Hepatocyte (in vitro differentiated cells): Measurements from ENCODE around the gene PARK7. TPM values are rescaled to one million over a fixed set of nuclear protein-coding genes. Genes with fewer than 3 reads are reported as not detected.

ENCODE experiments used
- DNase-seq: peaks from one replicate; pipeline ENCODE4 v3.0.0-alpha.2; 2016; ENCODE audit warnings: low spot score
- H2AFZ ChIP-seq: fragments of 200-600 bp; sonication (generic); 2 replicates; pipeline ENCODE4 v1.6.0; 2016; ENCODE audit warnings: antibody characterized with exemption, mild to moderate bottlenecking
- H3K27ac ChIP-seq: fragments of 200-600 bp; sonication (generic); 2 replicates; pipeline ENCODE4 v1.5.1; 2016; ENCODE audit warnings: mild to moderate bottlenecking
- H3K27me3 ChIP-seq: fragments of 200-600 bp; sonication (generic); 2 replicates; pipeline ENCODE4 v1.6.1; 2016
- H3K36me3 ChIP-seq: fragments of 200-600 bp; sonication (generic); replicated peaks from 2 replicates; pipeline ENCODE4 v1.5.1; 2016; ENCODE audit warnings: low read depth; ENCODE audit not compliant: insufficient read depth
- H3K4me1 ChIP-seq: fragments of 200-600 bp; sonication (generic); 2 replicates; pipeline ENCODE4 v1.5.1; 2016; ENCODE audit warnings: mild to moderate bottlenecking, moderate library complexity; ENCODE audit not compliant: insufficient read depth
- H3K4me2 ChIP-seq: fragments of 200-600 bp; sonication (generic); 2 replicates; pipeline ENCODE4 v1.6.0; 2016
- H3K4me3 ChIP-seq: fragments of 200-600 bp; sonication (generic); 2 replicates; pipeline ENCODE4 v1.5.1; 2016; ENCODE audit warnings: mild to moderate bottlenecking
- H3K79me2 ChIP-seq: fragments of 200-600 bp; sonication (generic); 2 replicates; pipeline ENCODE4 v1.6.0; 2017; ENCODE audit warnings: mild to moderate bottlenecking
- H3K9me2 ChIP-seq: fragments of 200-600 bp; sonication (generic); replicated peaks from 2 replicates; pipeline ENCODE4 v1.6.0; 2017; ENCODE audit warnings: mild to moderate bottlenecking; ENCODE audit not compliant: insufficient read depth
- H3K9me3 ChIP-seq: fragments of 200-600 bp; sonication (generic); 2 replicates; pipeline ENCODE4 v1.5.1; 2016; ENCODE audit warnings: low read depth, mild to moderate bottlenecking
- H4K20me1 ChIP-seq: fragments of 200-600 bp; sonication (generic); 2 replicates; pipeline ENCODE4 v1.6.0; 2016; ENCODE audit warnings: mild to moderate bottlenecking; ENCODE audit not compliant: insufficient read depth, poor library complexity, severe bottlenecking
- CTCF ChIP-seq: fragments of 200-600 bp; sonication (generic); IDR thresholded peaks from 2 replicates; pipeline ENCODE4 v1.5.1; 2016; ENCODE audit warnings: antibody characterized with exemption, mild to moderate bottlenecking; ENCODE audit not compliant: poor library complexity
- EZH2 ChIP-seq: fragments of 200-600 bp; sonication (generic); IDR thresholded peaks from 2 replicates; pipeline ENCODE4 v1.6.1; 2016; ENCODE audit warnings: antibody characterized with exemption, mild to moderate bottlenecking, borderline replicate concordance
- EZH2phosphoT487 ChIP-seq: fragments of 200-600 bp; sonication (generic); IDR thresholded peaks from one replicate; pipeline ENCODE4 v1.6.1; 2018; ENCODE audit warnings: antibody characterized with exemption, mild to moderate bottlenecking, low read depth, moderate library complexity; ENCODE audit not compliant: unreplicated experiment, severe bottlenecking
- WGBS: methylation state at CpG from one replicate; pipeline ENCODE4 v1.1.6; 2016; ENCODE audit warnings: low lambda C conversion rate; ENCODE audit errors: missing lambda C conversion rate; 5-methylcytosine and 5-hydroxymethylcytosine counted together
- polyA plus RNA-seq: library from polyadenylated mRNA; unstranded; fragments of >200 nt; fragmentation: Nextera tagmentation; extraction: Ambion mirVana; gene quantifications from 2 replicates; pipeline ENCODE4 v1.2.1, GENCODE V29; 2016
- total RNA-seq: library from RNA; depleted of rRNA; stranded (reverse); fragments of >200 nt; gene quantifications from 2 replicates; pipeline ENCODE4 v1.2.3, GENCODE V29; 2014

PARK7 gene
- total and polyA plus RNA-seq, 2 experiments from 2014 or later = 166 to 395 TPM

- Histone ChIP-seq H3K9me2 (no peaks in the 10 kb centered on the region), H3K4me3 (no peak overlapping the region), H3K27ac (no peak overlapping the region), H3K79me2 (no peaks in the 10 kb centered on the region), H3K36me3 (no peaks in the 10 kb centered on the region), H3K4me1 (no peaks in the 10 kb centered on the region), H3K27me3 (peaks cover 10% of the 10 kb centered on the region), H4K20me1 (no peaks in the 10 kb centered on the region), H3K4me2 (no peak overlapping the region), H3K9me3 (no peaks in the 10 kb centered on the region), H2AFZ (no peak overlapping the region)
- TF ChIP-seq CTCF = no peak
- no peak for TF ChIP-seq EZH2
- TF ChIP-seq EZH2phosphoT487 = no peak
- 86% methylated on average over 15 of the region's 15 CpGs for WGBS
- no peak for DNase-seq
Measured at GRCh38 chr1:7932524-7933138, 28.9 kb upstream of the PARK7 start.

- peaks cover 43% of the 10 kb centered on the region for H3K27me3 ChIP-seq
- TF ChIP-seq EZH2 (no peak), CTCF (no peak), EZH2phosphoT487 (no peak)
- H3K9me3 ChIP-seq = no peaks in the 10 kb centered on the region
- DNase-seq = no peak
- no peaks in the 10 kb centered on the region for H3K79me2 ChIP-seq
- no peak overlapping the region for H3K4me3 ChIP-seq
- H3K9me2 ChIP-seq = no peaks in the 10 kb centered on the region
- no peaks in the 10 kb centered on the region for H3K4me1 ChIP-seq
- H3K36me3 ChIP-seq = no peaks in the 10 kb centered on the region
- H3K4me2 ChIP-seq = no peak overlapping the region
- no peaks in the 10 kb centered on the region for H4K20me1 ChIP-seq
- no peak overlapping the region for H3K27ac ChIP-seq
- no peak overlapping the region for H2AFZ ChIP-seq
- WGBS = 26% methylated on average over 3 of the region's 3 CpGs
Measured at GRCh38 chr1:7938070-7938469, 23.4 kb upstream of the PARK7 start.

GRCh38 chr1:7940034-7940433, 21.5 kb upstream of the PARK7 start:
- no peaks in the 10 kb centered on the region for H3K36me3 ChIP-seq
- 93% methylated on average over 3 of the region's 3 CpGs for WGBS
- TF ChIP-seq CTCF = no peak
- TF ChIP-seq EZH2phosphoT487 = no peak
- no peak for TF ChIP-seq EZH2
- no peak overlapping the region for H3K4me2 ChIP-seq
- no peak overlapping the region for H3K4me3 ChIP-seq
- no peaks in the 10 kb centered on the region for H3K79me2 ChIP-seq
- H2AFZ ChIP-seq = no peak overlapping the region
- no peak overlapping the region for H3K27ac ChIP-seq
- DNase-seq = no peak
- no peaks in the 10 kb centered on the region for H3K9me2 ChIP-seq
- H3K9me3 ChIP-seq = no peaks in the 10 kb centered on the region
- H3K27me3 ChIP-seq = peaks cover 47% of the 10 kb centered on the region
- no peaks in the 10 kb centered on the region for H4K20me1 ChIP-seq
- no peaks in the 10 kb centered on the region for H3K4me1 ChIP-seq
